Muscle of leg (tissue), 11 donors: ENCODE measurements around the gene ADGRF1. TPM values are rescaled to one million over a fixed set of nuclear protein-coding genes. Genes with fewer than 3 reads are reported as not detected.

Source experiments
- DNase-seq: peaks from one replicate; pipeline ENCODE4 v3.0.0; 2013
- H3K27ac ChIP-seq: one replicate; pipeline ENCODE4 v1.5.1; 2013; ENCODE audit warnings: mild to moderate bottlenecking, low read length, control low read depth
- H3K27me3 ChIP-seq: one replicate; pipeline ENCODE4 v1.6.1; 2013; ENCODE audit warnings: low read length; ENCODE audit not compliant: control insufficient read depth, insufficient read depth
- H3K36me3 ChIP-seq: one replicate; pipeline ENCODE4 v1.6.1; 2013; ENCODE audit warnings: low read length; ENCODE audit not compliant: control insufficient read depth, insufficient read depth
- H3K4me1 ChIP-seq: one replicate; pipeline ENCODE4 v1.6.1; 2013; ENCODE audit warnings: low read length; ENCODE audit not compliant: control insufficient read depth, insufficient read depth
- H3K4me3 ChIP-seq: one replicate; pipeline ENCODE4 v1.5.1; 2013; ENCODE audit warnings: low read length, control low read depth
- H3K9me3 ChIP-seq: replicated peaks from 2 replicates; pipeline ENCODE4 v1.6.1; 2013; ENCODE audit warnings: low read depth, low read length; ENCODE audit not compliant: control insufficient read depth
- WGBS: methylation state at CpG from one replicate; pipeline ENCODE4 v1.1.5; 2013; ENCODE audit warnings: missing lambda C conversion rate; ENCODE audit not compliant: insufficient coverage; 5-methylcytosine and 5-hydroxymethylcytosine counted together
- polyA plus RNA-seq, 8 donors: library from polyadenylated mRNA; unstranded; fragments of 120-200 nt; gene quantifications; one replicate each; pipeline versions ENCODE4 v1.2.1 to v1.2.3, GENCODE V29; 2013; ENCODE audit warnings: inconsistent platforms in 1 of 8, low replicate concordance in 1 of 8; ENCODE audit not compliant: insufficient read length in 8 of 8, insufficient read depth in 1 of 8
- total RNA-seq: library from RNA; stranded (reverse); fragments of 120-200 nt; gene quantifications from one replicate; pipeline ENCODE4 v1.2.4, GENCODE V29; 2013

Gene ADGRF1
- total and polyA plus RNA-seq, 9 donors = 0.03 to 0.16 (median 0.05) TPM; not detected in 5

DNA sequence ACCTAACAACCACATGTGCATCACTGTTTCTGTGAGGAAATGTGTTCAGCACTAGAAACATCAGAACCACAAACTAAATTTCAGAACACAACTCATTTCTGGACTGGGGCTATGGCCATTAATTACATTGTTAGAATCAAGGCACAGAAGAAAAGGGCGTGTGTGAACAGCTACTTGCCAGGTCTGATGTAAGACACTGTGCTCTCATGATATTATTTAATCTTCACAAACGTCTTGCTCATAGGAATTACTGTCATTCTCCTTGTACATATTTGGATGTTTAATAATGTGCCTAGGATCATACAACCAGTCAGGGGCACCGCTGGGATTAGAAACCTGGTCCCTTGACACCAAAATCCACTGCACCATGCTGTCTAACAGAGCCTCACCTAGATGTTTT is 14.8 kb downstream of the ADGRF1 start:
- H3K36me3 ChIP-seq = no peaks in the 10 kb centered on the region
- H3K27me3 ChIP-seq = peaks cover 4% of the 10 kb centered on the region
- WGBS = no CpG with 5 or more reads among the region's 3 CpGs

GRCh38 chr6:47026679-47027078 is 15.5 kb downstream of the ADGRF1 start:
- H3K36me3 ChIP-seq = no peaks in the 10 kb centered on the region
- H3K9me3 ChIP-seq = no peaks in the 10 kb centered on the region
- H3K4me3 ChIP-seq = no peak overlapping the region
- 95% methylated on average over 5 of the region's 5 CpGs for WGBS
- peaks cover 4% of the 10 kb centered on the region for H3K27me3 ChIP-seq
- no peaks in the 10 kb centered on the region for H3K4me1 ChIP-seq
- DNase-seq = no peak
- no peak overlapping the region for H3K27ac ChIP-seq

More for the DNA sequence above, 14.8 kb downstream of the ADGRF1 start:
- Histone ChIP-seq H3K9me3 (no peaks in the 10 kb centered on the region), H3K27ac (no peak overlapping the region), H3K4me3 (no peak overlapping the region), H3K4me1 (no peaks in the 10 kb centered on the region)
- no peak for DNase-seq

- no peak overlapping the region for H3K27ac ChIP-seq
- H3K27me3 ChIP-seq = no peaks in the 10 kb centered on the region
- no peak overlapping the region for H3K4me3 ChIP-seq
- H3K9me3 ChIP-seq = no peaks in the 10 kb centered on the region
- H3K36me3 ChIP-seq = no peaks in the 10 kb centered on the region
- no peaks in the 10 kb centered on the region for H3K4me1 ChIP-seq
- DNase-seq = no peak
- no CpG with 5 or more reads among the region's 1 CpG for WGBS
Observed at GRCh38 chr6:47023573-47023972, 18.6 kb downstream of the ADGRF1 start.

- Histone ChIP-seq H3K4me3 (no peak overlapping the region), H3K4me1 (no peaks in the 10 kb centered on the region), H3K27me3 (no peaks in the 10 kb centered on the region), H3K27ac (no peak overlapping the region), H3K36me3 (no peaks in the 10 kb centered on the region), H3K9me3 (no peaks in the 10 kb centered on the region)
- no peak for DNase-seq
- WGBS = 100% methylated on average over 2 of the region's 3 CpGs
Observed at GRCh38 chr6:47022191-47022590, 19.9 kb downstream of the ADGRF1 start.

GRCh38 chr6:47019941-47020340 is 22.2 kb downstream of the ADGRF1 start:
- no peak overlapping the region for H3K27ac ChIP-seq
- no peaks in the 10 kb centered on the region for H3K4me1 ChIP-seq
- no peaks in the 10 kb centered on the region for H3K36me3 ChIP-seq
- no peaks in the 10 kb centered on the region for H3K9me3 ChIP-seq
- WGBS = 100% methylated on average over 2 of the region's 5 CpGs
- no peak for DNase-seq
- no peaks in the 10 kb centered on the region for H3K27me3 ChIP-seq
- no peak overlapping the region for H3K4me3 ChIP-seq

- no peaks in the 10 kb centered on the region for H3K36me3 ChIP-seq
- 69% methylated on average over 1 of the region's 2 CpGs for WGBS
- no peak overlapping the region for H3K27ac ChIP-seq
- H3K27me3 ChIP-seq = no peaks in the 10 kb centered on the region
- DNase-seq = no peak
- no peaks in the 10 kb centered on the region for H3K4me1 ChIP-seq
- H3K4me3 ChIP-seq = no peak overlapping the region
- H3K9me3 ChIP-seq = no peaks in the 10 kb centered on the region
Observed at GRCh38 chr6:47016909-47017308, 25.2 kb downstream of the ADGRF1 start.

DNA sequence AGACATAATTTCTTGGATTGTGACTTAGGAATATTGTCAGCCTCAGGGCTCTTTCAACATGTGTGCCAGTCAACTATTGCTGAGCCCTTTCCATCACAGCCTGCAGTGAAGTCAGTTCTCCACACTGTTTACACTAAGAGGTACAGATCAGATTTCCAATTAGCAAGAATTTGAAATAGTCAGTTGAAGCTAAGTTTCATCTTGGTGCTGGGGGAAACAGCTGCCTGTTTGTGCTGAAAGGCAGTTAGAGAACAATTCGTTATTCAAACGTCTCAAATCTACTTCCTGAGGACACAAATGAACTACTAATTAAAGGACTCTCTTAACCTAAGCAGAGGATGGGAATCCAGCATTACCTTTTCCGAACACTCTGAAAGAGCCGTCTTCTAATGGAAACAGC is 25.9 kb downstream of the ADGRF1 start:
- Histone ChIP-seq H3K4me1 (no peaks in the 10 kb centered on the region), H3K4me3 (no peak overlapping the region), H3K27ac (no peak overlapping the region), H3K36me3 (no peaks in the 10 kb centered on the region), H3K9me3 (no peaks in the 10 kb centered on the region), H3K27me3 (no peaks in the 10 kb centered on the region)
- no peak for DNase-seq
- 77% methylated on average over 2 of the region's 4 CpGs for WGBS

DNA sequence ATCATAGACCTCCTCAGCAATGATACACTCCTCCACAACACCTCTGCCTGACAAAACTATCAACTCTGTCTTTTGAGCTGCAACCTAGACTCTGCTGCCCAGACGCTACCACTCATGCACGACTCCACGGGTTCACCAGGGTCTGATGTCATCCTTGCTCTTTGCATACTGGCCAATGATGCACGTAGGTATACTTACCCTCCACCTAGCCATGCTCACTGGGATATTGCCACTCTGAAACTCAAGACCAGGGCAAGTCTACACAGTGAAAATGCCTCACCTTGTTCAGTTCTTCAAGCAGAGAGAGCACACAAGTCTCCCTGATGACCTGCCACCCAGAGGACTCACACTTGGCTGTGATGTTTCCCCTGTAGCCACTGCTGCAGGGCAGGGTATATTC is 27.7 kb downstream of the ADGRF1 start:
- H3K27me3 ChIP-seq = no peaks in the 10 kb centered on the region
- H3K9me3 ChIP-seq = no peaks in the 10 kb centered on the region
- no peak overlapping the region for H3K27ac ChIP-seq
- 94% methylated on average over 4 of the region's 4 CpGs for WGBS
- no peaks in the 10 kb centered on the region for H3K4me1 ChIP-seq
- no peak overlapping the region for H3K4me3 ChIP-seq
- no peaks in the 10 kb centered on the region for H3K36me3 ChIP-seq
- no peak for DNase-seq

- Histone ChIP-seq H3K4me1 (no peaks in the 10 kb centered on the region), H3K27me3 (no peaks in the 10 kb centered on the region), H3K27ac (no peak overlapping the region), H3K36me3 (no peaks in the 10 kb centered on the region), H3K9me3 (no peaks in the 10 kb centered on the region), H3K4me3 (no peak overlapping the region)
- 66% methylated on average over 3 of the region's 7 CpGs for WGBS
- no peak for DNase-seq
Observed at GRCh38 chr6:47009583-47009982, 32.5 kb downstream of the ADGRF1 start.

- WGBS = no CpG with 5 or more reads among the region's 3 CpGs
Observed at GRCh38 chr6:47008397-47008763, 33.8 kb downstream of the ADGRF1 start.

GRCh38 chr6:47007657-47008396 is 34.3 kb downstream of the ADGRF1 start:
- Histone ChIP-seq H3K9me3 (no peaks in the 10 kb centered on the region), H3K36me3 (no peaks in the 10 kb centered on the region), H3K27me3 (no peaks in the 10 kb centered on the region), H3K27ac (no peak overlapping the region), H3K4me1 (no peaks in the 10 kb centered on the region), H3K4me3 (no peak overlapping the region)
- WGBS = 100% methylated on average over 1 of the region's 3 CpGs
- DNase-seq = no peak

More at GRCh38 chr6:47008397-47008763, 33.8 kb downstream of the ADGRF1 start:
- no peaks in the 10 kb centered on the region for H3K36me3 ChIP-seq
- H3K4me1 ChIP-seq = no peaks in the 10 kb centered on the region
- no peak for DNase-seq
- no peak overlapping the region for H3K27ac ChIP-seq
- no peaks in the 10 kb centered on the region for H3K27me3 ChIP-seq
- no peak overlapping the region for H3K4me3 ChIP-seq
- no peaks in the 10 kb centered on the region for H3K9me3 ChIP-seq
